ENCODE results near the gene NME9.

The NME9 gene

DNA sequence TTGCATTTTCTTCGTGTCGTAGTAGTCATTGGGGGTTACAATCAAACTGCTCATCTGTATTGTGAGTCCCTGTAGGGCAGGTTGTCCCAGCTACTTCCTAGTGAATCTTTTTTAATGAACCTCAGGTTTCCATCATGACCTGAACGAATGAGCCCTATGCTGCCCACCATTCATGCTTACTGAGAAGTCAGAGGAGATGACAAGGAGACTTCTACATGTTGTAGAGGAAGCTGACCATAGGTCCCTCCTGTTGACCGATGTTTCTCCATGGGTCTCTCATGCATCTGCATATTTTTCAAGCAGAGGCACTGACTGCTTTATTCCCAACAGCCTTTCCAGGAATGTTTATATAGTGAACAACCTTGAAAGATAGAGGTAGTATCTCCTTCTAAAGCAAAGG is 5.0 kb upstream of the NME9 start (continued):
- TF ChIP-seq ZNF274 (IDR thresholded peaks at IDR 0.05; ENCODE audit: low read length) (no peak), ZNF274 (tag by site-specific recombination; IDR thresholded peaks at IDR 0.05; ENCODE audit: borderline replicate concordance) (no peak)

DNA sequence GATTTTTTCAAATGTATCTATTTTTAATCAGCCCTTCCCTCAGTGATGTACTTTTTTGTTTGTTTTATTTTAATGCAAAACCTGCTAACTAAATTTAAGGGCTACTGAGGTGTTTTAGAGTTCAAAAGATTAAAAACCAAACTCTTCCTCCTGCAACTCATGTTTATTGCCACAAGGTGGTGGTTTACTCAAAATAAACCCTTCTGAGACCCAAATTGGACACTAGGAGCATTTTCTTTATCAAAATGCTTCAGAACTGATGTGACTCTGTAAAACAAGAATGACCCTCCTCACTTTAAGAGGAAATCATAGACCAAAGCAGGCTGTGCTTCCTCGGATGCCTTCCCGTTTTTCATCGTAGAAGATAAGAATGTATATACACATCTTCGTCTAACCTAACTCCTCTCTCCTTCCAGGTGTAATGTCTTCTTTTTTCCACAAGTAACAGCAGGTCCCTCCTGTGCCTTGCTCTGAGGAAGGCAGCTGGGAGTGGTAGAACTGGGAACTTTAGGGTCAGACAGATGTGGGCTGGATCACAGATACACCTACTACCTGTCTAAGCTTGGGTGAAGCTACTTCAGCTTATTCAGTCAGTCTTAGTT is 2.9 kb upstream of the NME9 start:
- H3K27ac ChIP-seq (ENCODE audit: extremely low read depth, low read depth, low read length) = no peak overlapping the region
- H3K9me3 ChIP-seq (ENCODE audit: control insufficient read depth, insufficient read depth, low read depth, low read length) = no peaks in the 10 kb centered on the region
- ChIA-PET CTCF (interaction anchor here (0.6 to 1.4 kb wide), 7 partner anchors 36 to 727 kb away, joined by 3 to 5 read pairs (median 3); no protein-coding TSS in a partner anchor), POLR2A (no interaction called here)
- TF ChIP-seq KLF7 (tag by site-specific recombination; IDR thresholded peaks at IDR 0.05; ENCODE audit: borderline replicate concordance) (no peak), ZBTB21 (tag by site-specific recombination; IDR thresholded peaks at IDR 0.05) (no peak), ZNF664 (tag by site-specific recombination; IDR thresholded peaks at IDR 0.05) (no peak), ZNF654 (tag by site-specific recombination; IDR thresholded peaks at IDR 0.05; ENCODE audit: low read depth) (peak; percentile 49)
- H3K36me3 ChIP-seq (ENCODE audit: control insufficient read depth in 2 of 2, insufficient read depth in 1 of 2, low read length in 2 of 2) = no peaks in the 10 kb centered on the region
- H3K4me3 ChIP-seq (ENCODE audit: low read depth, low read length) = no peak overlapping the region
- H3K4me1 ChIP-seq (ENCODE audit: control insufficient read depth, insufficient read depth, low read length) = no peaks in the 10 kb centered on the region

DNA sequence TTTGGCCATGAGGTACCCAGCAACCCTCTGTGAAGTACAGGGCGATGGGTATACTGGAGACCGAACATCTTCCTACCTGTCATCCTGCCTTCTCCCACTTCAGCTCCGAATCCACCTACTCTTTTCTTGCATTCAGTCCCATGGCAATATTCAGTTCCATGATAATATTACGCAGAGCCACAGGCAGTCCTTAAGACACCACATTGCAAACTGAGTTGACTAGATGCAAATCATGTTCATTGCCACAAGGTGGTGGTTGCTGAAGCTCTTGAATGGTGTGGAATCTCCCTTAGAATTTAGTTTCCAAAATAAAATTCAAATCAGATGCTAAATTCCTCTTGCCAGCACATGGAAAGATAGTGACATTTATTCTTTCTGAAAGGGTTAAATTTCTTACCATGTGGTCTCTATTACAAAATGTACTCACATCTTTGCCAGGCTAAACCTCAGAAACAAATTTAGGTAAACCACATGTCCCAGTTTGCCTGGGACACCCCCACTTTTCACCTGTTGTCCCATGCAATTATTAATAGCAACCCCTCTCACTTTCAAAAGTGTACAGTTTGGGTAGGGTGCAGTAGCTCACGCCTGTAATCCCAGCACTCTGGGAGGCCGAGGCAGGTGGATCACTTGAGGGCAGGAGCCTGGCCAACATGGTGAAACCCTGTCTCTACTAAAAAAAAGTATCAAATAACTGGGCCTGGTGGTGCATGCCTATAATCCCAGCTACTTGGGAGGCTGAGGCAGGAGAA is 1.7 kb upstream of the NME9 start:
- POLR2A ChIA-PET = no interaction called here
- CTCF ChIA-PET = interaction anchor here (0.9 to 1.6 kb wide), 8 partner anchors 15 to 585 kb away, joined by 3 to 5 read pairs (median 3); partner anchors contain the start of gene MRAS
- Histone ChIP-seq H3K4me3 (ENCODE audit: low read depth, low read length) (no peak overlapping the region), H3K36me3 (ENCODE audit: control insufficient read depth in 2 of 2, insufficient read depth in 1 of 2, low read length in 2 of 2) (no peaks in the 10 kb centered on the region), H3K27ac (ENCODE audit: extremely low read depth, low read depth, low read length) (no peak overlapping the region), H3K9me3 (ENCODE audit: control insufficient read depth, insufficient read depth, low read depth, low read length) (no peaks in the 10 kb centered on the region), H3K4me1 (ENCODE audit: control insufficient read depth, insufficient read depth, low read length) (no peaks in the 10 kb centered on the region)
- TF ChIP-seq ZNF664 (tag by site-specific recombination; IDR thresholded peaks at IDR 0.05) = no peak
- peak; percentile 31; the same call in 1 of the 2 replicates for TF ChIP-seq SCRT2 (tag by site-specific recombination; IDR thresholded peaks at IDR 0.05)
- peak; percentile 86 for TF ChIP-seq ZNF335 (tag by site-specific recombination; conservative IDR thresholded peaks at IDR 0.05)
- TF ChIP-seq KLF10 (tag by site-specific recombination; IDR thresholded peaks at IDR 0.05) = no peak
- no peak for TF ChIP-seq ZNF16 (tag by site-specific recombination; IDR thresholded peaks at IDR 0.05; ENCODE audit: low read depth)
- TF ChIP-seq ZNF133 (tag by site-specific recombination; IDR thresholded peaks at IDR 0.05) = no peak
- TF ChIP-seq ZNF776 (tag by site-specific recombination; IDR thresholded peaks at IDR 0.05; ENCODE audit: borderline replicate concordance) = no peak

- no peaks in the 10 kb centered on the region for H3K4me1 ChIP-seq (ENCODE audit: control insufficient read depth, insufficient read depth, low read length)
- no peaks in the 10 kb centered on the region for H3K36me3 ChIP-seq (ENCODE audit: control insufficient read depth in 2 of 2, insufficient read depth in 1 of 2, low read length in 2 of 2)
- POLR2A ChIA-PET = interaction anchor here (1.4 kb wide), 1 partner anchor 20 kb away, joined by 3 read pairs; no protein-coding TSS in a partner anchor
- peak overlapping the region; percentile 71 for H3K4me3 ChIP-seq (ENCODE audit: low read depth, low read length)
- CTCF ChIA-PET = interaction anchor here (0.7 to 1.4 kb wide), 4 partner anchors 11 to 102 kb away, joined by 3 to 7 read pairs (median 5); partner anchors contain the start of gene MRAS
- TF ChIP-seq ZBTB17 (tag by site-specific recombination; IDR thresholded peaks at IDR 0.05) (peak; percentile 66), SP2 (tag by site-specific recombination; IDR thresholded peaks at IDR 0.05) (peak; percentile 76), GLIS2 (tag by site-specific recombination; IDR thresholded peaks at IDR 0.05) (no peak)
- no peaks in the 10 kb centered on the region for H3K9me3 ChIP-seq (ENCODE audit: control insufficient read depth, insufficient read depth, low read depth, low read length)
- H3K27ac ChIP-seq (ENCODE audit: extremely low read depth, low read depth, low read length) = no peak overlapping the region
These were observed 288 bp upstream of the NME9 start for GRCh38 chr3:138329984-138330293.

DNA sequence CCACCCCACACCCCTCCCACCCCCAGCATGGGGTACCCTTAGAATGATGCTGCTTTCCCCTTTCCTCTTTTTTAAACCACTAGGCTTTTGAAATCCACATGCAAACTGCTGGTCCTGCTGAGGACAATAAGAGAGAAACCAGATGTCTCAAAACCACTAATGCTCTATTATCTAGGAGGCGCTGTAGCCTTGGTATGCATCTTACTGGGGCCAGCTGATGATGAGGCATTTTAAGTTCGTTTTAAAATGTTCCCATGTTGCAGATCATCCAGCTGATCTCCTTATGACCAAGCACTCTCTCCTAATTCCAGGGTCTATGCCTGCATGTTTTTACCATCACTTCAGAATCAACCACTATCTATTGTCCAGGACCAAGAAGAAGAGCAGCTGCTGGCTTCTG is 1.3 kb downstream of the NME9 start:
- Histone ChIP-seq H3K27ac (ENCODE audit: extremely low read depth, low read depth, low read length) (no peak overlapping the region), H3K36me3 (ENCODE audit: control insufficient read depth in 2 of 2, insufficient read depth in 1 of 2, low read length in 2 of 2) (no peaks in the 10 kb centered on the region), H3K9me3 (ENCODE audit: control insufficient read depth, insufficient read depth, low read depth, low read length) (no peaks in the 10 kb centered on the region), H3K4me3 (ENCODE audit: low read depth, low read length) (no peak overlapping the region), H3K4me1 (ENCODE audit: control insufficient read depth, insufficient read depth, low read length) (no peaks in the 10 kb centered on the region)
- CTCF ChIA-PET = interaction anchor here (0.7 to 1.5 kb wide), 7 partner anchors 9 to 387 kb away, joined by 3 to 7 read pairs (median 3); partner anchors contain the start of gene DBR1
- POLR2A ChIA-PET = interaction anchor here (0.7 kb wide), 1 partner anchor 282 kb away, joined by 3 read pairs; no protein-coding TSS in a partner anchor
- TF ChIP-seq ZNF629 (tag by site-specific recombination; IDR thresholded peaks at IDR 0.05) (no peak), SETDB1 (IDR thresholded peaks at IDR 0.05; ENCODE audit: insufficient read length, low read length) (no peak), ZNF561 (tag by site-specific recombination; IDR thresholded peaks at IDR 0.05; ENCODE audit: borderline replicate concordance) (no peak), ZNF560 (tag by site-specific recombination; IDR thresholded peaks at IDR 0.05; ENCODE audit: borderline replicate concordance) (no peak), ZNF366 (tag by site-specific recombination; conservative IDR thresholded peaks at IDR 0.05) (no peak), ZFP37 (tag by site-specific recombination; IDR thresholded peaks at IDR 0.05) (no peak), ZBTB1 (tag by site-specific recombination; IDR thresholded peaks at IDR 0.05) (no peak), SCRT2 (tag by site-specific recombination; IDR thresholded peaks at IDR 0.05) (no peak), ZNF776 (tag by site-specific recombination; IDR thresholded peaks at IDR 0.05; ENCODE audit: borderline replicate concordance) (no peak), ZNF398 (tag by site-specific recombination; IDR thresholded peaks at IDR 0.05) (no peak), ZNF112 (tag by site-specific recombination; IDR thresholded peaks at IDR 0.05) (no peak), YY2 (tag by site-specific recombination; IDR thresholded peaks at IDR 0.05) (no peak), ZNF341 (tag by site-specific recombination; IDR thresholded peaks at IDR 0.05; ENCODE audit: low read depth) (no peak)
